HCT116 (cell line): ENCODE results near the gene MRPL45.

ENCODE experiments used
- CTCF ChIP-seq, 3 experiments: fragments of 200-600 bp in 1 of 3; sonication (generic) in 1 of 3; IDR thresholded peaks in 2 of 3; conservative IDR thresholded peaks in 1 of 3; 2 replicates each; pipeline ENCODE4 v1.5.1; 2012 to 2017; ENCODE audit warnings: low read depth in 2 of 3, low read length in 2 of 3, antibody characterized with exemption in 1 of 3, borderline replicate concordance in 1 of 3, control low read depth in 1 of 3, mild to moderate bottlenecking in 1 of 3, mixed read lengths in 1 of 3, mixed run types in 1 of 3, moderate library complexity in 1 of 3; ENCODE audit not compliant: insufficient read depth in 1 of 3
- POLR2AphosphoS5 ChIP-seq: IDR thresholded peaks from 2 replicates; pipeline ENCODE4 v1.6.1; 2011; ENCODE audit warnings: mild to moderate bottlenecking, low read depth, low read length, moderate library complexity
- YY1 ChIP-seq: IDR thresholded peaks from 2 replicates; pipeline ENCODE4 v1.6.1; 2011; ENCODE audit warnings: low read length, low read depth, moderate library complexity, mild to moderate bottlenecking; ENCODE audit not compliant: insufficient replicate concordance; ENCODE audit errors: extremely low read depth
- ZFX ChIP-seq: fragments of 450-650 bp; IDR thresholded peaks from 2 replicates; pipeline ENCODE4 v1.6.1; 2017
- ZNF274 ChIP-seq: fragments of 200-500 bp; sonication (Bioruptor generic); IDR thresholded peaks from 2 replicates; pipeline ENCODE4 v1.6.1; 2014; ENCODE audit warnings: mild to moderate bottlenecking, low read depth, low read length, inconsistent platforms

- TF ChIP-seq YY1 = no peak
- no peak for TF ChIP-seq POLR2AphosphoS5
- TF ChIP-seq ZFX = no peak
- TF ChIP-seq ZNF274 = no peak
- TF ChIP-seq CTCF (IDR thresholded peaks at IDR 0.05 in 2 of 3, conservative IDR thresholded peaks at IDR 0.05 in 1 of 3; ENCODE audit: borderline replicate concordance in 1 of 3, insufficient read depth in 1 of 3, low read depth in 2 of 3, low read length in 2 of 3) = no peak
These were observed 55.5 kb downstream of the MRPL45 start for GRCh38 chr17:38352245-38353085.
